ENCODE data around the gene LY6G6D.
"Not testable (repeated sequence)": the region's sequence is repeated elsewhere in the genome, so short reads cannot be mapped to it uniquely, and the experiment has no call there.

DNA sequence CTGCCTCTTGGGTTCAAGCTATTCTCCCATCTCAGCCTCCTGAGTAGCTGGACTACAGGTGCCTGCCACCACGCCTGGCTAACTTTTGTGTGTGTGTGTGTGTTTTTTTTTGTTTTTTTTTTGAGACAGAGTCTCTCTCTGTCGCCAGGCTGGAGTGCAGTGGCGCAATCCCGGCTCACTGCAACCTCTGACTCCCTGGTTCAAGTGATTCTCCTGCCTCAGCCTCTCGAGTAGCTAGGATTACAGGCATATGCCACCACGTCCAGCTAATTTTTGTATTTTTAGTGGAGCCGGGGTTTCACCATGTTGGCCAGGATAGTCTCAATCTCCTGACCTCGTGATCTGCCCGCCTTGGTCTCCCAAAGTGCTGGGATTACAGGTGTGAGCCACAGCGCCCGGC, 6.0 kb upstream of the LY6G6D start:
- TF ChIP-seq, protein P1, sequence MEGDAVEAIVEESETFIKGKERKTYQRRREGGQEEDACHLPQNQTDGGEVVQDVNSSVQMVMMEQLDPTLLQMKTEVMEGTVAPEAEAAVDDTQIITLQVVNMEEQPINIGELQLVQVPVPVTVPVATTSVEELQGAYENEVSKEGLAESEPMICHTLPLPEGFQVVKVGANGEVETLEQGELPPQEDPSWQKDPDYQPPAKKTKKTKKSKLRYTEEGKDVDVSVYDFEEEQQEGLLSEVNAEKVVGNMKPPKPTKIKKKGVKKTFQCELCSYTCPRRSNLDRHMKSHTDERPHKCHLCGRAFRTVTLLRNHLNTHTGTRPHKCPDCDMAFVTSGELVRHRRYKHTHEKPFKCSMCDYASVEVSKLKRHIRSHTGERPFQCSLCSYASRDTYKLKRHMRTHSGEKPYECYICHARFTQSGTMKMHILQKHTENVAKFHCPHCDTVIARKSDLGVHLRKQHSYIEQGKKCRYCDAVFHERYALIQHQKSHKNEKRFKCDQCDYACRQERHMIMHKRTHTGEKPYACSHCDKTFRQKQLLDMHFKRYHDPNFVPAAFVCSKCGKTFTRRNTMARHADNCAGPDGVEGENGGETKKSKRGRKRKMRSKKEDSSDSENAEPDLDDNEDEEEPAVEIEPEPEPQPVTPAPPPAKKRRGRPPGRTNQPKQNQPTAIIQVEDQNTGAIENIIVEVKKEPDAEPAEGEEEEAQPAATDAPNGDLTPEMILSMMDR (IDR thresholded peaks at IDR 0.05) = not testable (repeated sequence)
- not testable (repeated sequence) for TF ChIP-seq POLR2A (IDR thresholded peaks at IDR 0.05)
